ENCODE results near the gene TMEM40.

The TMEM40 gene

GRCh38 chr3:12689997-12690711 is 68.9 kb downstream of the TMEM40 start:
- FAIRE-seq, result no peak
- TF ChIP-seq CTCF (IDR thresholded peaks at IDR 0.05; ENCODE audit: insufficient read depth, missing control alignments), result no peak
- DNase-seq (ENCODE audit: insufficient read length, low spot score), result no peak

- FAIRE-seq (no peak), DNase-seq (ENCODE audit: insufficient read length, low spot score) (no peak)
- TF ChIP-seq CTCF (IDR thresholded peaks at IDR 0.05; ENCODE audit: insufficient read depth, missing control alignments), result no peak
Observed at GRCh38 chr3:12687948-12688347, 71.1 kb downstream of the TMEM40 start.

GRCh38 chr3:12686096-12686495 is 73.0 kb downstream of the TMEM40 start:
- TF ChIP-seq CTCF (IDR thresholded peaks at IDR 0.05; ENCODE audit: insufficient read depth, missing control alignments), result no peak
- DNase-seq (ENCODE audit: insufficient read length, low spot score), result no peak
- no peak for FAIRE-seq

All from D721Med (cell line).